ENCODE data around the gene SPOCK1.

Gene SPOCK1

DNA sequence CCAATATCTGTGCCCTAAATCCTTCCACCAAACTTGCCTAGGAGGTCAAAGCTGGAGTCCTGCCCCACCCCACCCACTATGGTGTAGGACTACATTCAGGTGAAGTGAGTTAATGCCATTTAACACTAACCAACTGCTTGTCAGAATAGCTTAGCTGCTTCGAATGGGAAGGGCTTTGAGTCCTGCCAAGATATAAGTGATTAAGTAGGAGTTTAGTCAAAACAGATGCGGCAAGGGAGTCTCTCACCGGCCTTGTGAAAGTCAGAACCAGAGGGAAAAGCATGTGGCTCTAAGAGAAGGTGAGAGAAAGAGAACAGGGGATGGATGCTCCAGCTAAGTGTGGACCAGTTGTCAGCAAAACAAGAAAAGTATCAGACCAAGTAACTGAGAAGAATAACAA is 132.6 kb downstream of the SPOCK1 start:
- no peaks in the 10 kb centered on the region for H3K4me1 ChIP-seq (ENCODE audit: control insufficient read depth, insufficient read depth, low read length)
- no peaks in the 10 kb centered on the region for H3K27me3 ChIP-seq (ENCODE audit: control insufficient read depth, insufficient read depth, low read length)
- H3K36me3 ChIP-seq (ENCODE audit: control insufficient read depth, insufficient read depth, low read length), result no peaks in the 10 kb centered on the region
- no peaks in the 10 kb centered on the region for H3K9me3 ChIP-seq (ENCODE audit: control insufficient read depth, low read length)
- H3K9ac ChIP-seq (ENCODE audit: low read length), result no peak overlapping the region
- no peak overlapping the region for H3K4me3 ChIP-seq (ENCODE audit: low read length)

DNA sequence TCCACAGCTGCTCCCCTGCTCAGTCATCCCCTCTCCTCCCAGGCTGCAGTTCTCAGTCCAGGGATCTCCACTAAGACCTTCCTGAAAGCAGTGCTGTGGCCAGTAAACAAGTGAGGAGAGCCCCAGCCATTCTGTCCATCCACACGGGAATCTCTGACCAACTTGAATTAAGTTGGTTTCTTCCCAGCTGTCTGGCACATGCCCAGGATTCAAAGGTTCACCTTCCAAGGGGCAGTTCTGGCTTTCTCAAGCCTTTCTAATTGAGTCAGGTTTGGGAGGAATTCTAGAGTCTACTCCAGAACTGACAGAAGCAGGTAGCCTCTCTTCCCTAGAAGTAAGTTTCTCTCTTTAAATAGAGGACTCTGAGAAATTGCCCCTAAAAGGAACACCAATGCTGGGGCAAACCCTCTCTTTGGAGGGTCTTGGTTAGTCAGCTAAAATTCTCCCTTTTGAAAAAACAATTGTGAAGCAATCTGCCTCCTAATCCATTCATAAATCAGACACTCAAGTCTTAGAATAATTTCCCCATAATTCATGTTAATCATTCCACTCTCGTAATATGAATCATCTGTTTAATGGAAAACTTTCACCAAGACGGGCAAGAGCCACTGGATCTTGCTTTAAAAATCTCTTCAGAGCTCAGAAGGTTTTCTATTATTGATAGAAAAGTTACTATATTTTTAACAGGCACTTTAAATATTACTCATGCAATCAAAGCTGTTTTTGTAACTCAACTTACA is 133.8 kb downstream of the SPOCK1 start:
- H3K36me3 ChIP-seq (ENCODE audit: control insufficient read depth, insufficient read depth, low read length), result no peaks in the 10 kb centered on the region
- H3K9ac ChIP-seq (ENCODE audit: low read length), result no peak overlapping the region
- no peaks in the 10 kb centered on the region for H3K4me1 ChIP-seq (ENCODE audit: control insufficient read depth, insufficient read depth, low read length)
- H3K27me3 ChIP-seq (ENCODE audit: control insufficient read depth, insufficient read depth, low read length), result no peaks in the 10 kb centered on the region
- no peak overlapping the region for H3K4me3 ChIP-seq (ENCODE audit: low read length)
- H3K9me3 ChIP-seq (ENCODE audit: control insufficient read depth, low read length), result no peaks in the 10 kb centered on the region

DNA sequence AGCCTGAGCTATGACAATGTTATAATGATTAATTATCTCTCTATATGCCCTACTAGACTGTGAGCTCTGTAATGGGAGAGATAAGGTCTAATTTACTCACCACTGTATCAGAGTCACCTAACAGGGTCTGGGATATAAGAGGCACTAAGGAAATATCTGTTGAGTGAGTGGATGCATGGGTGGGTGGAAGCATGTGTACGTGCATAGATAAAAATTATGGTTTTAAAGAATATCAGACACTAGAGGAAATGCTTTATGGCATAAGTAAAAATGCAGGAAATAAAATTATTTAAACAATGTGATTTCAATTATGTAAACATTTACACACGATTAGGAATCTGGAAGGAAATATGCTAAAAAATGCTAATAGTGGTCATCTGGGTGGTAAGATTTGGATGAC is 137.8 kb downstream of the SPOCK1 start:
- Histone ChIP-seq H3K9me3 (ENCODE audit: control insufficient read depth, low read length) (no peaks in the 10 kb centered on the region), H3K36me3 (ENCODE audit: control insufficient read depth, insufficient read depth, low read length) (no peaks in the 10 kb centered on the region), H3K4me3 (ENCODE audit: low read length) (no peak overlapping the region), H3K27me3 (ENCODE audit: control insufficient read depth, insufficient read depth, low read length) (no peaks in the 10 kb centered on the region), H3K9ac (ENCODE audit: low read length) (no peak overlapping the region), H3K4me1 (ENCODE audit: control insufficient read depth, insufficient read depth, low read length) (no peaks in the 10 kb centered on the region)

DNA sequence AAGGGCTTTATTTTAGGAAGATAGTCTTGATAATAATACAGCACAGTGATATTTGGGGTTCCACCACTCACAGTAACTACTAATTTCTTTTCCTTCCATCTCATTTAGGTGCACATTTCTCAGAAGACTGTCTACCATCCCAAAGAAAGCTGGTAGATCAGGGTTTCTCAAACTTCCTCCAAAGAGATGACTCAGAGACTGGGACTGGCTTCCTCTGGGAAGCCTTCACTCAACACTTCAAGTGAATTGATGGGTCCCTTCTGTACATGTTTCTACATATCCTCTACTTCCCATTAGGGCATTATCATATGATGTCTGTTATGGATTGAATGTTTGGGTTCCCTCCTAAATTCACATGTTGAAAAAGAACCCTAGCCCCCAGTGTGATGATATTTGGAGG is 138.5 kb downstream of the SPOCK1 start:
- no peak overlapping the region for H3K4me3 ChIP-seq (ENCODE audit: low read length)
- no peaks in the 10 kb centered on the region for H3K27me3 ChIP-seq (ENCODE audit: control insufficient read depth, insufficient read depth, low read length)
- no peaks in the 10 kb centered on the region for H3K9me3 ChIP-seq (ENCODE audit: control insufficient read depth, low read length)
- H3K9ac ChIP-seq (ENCODE audit: low read length), result no peak overlapping the region
- no peaks in the 10 kb centered on the region for H3K36me3 ChIP-seq (ENCODE audit: control insufficient read depth, insufficient read depth, low read length)
- H3K4me1 ChIP-seq (ENCODE audit: control insufficient read depth, insufficient read depth, low read length), result no peaks in the 10 kb centered on the region

DNA sequence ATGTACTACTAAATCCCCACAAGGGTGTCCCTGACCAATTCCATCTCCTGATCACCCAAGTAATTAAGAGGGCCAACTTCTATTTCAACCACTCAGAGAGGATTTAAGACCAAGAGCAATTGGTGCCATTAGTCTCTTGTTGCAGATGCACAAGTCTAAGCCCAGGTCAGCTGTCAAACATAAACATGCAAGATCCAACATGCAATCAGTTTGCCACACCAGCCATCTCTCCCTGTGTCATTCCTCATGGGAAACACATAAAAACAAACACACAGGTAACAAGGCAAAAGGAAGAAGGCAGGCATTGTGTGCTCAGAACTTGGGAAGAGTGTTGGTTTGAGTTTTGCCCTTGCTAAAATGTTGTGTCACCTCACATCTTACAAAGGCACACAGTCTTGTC is 139.2 kb downstream of the SPOCK1 start:
- Histone ChIP-seq H3K36me3 (ENCODE audit: control insufficient read depth, insufficient read depth, low read length) (no peaks in the 10 kb centered on the region), H3K4me3 (ENCODE audit: low read length) (no peak overlapping the region), H3K9ac (ENCODE audit: low read length) (no peak overlapping the region), H3K27me3 (ENCODE audit: control insufficient read depth, insufficient read depth, low read length) (no peaks in the 10 kb centered on the region), H3K4me1 (ENCODE audit: control insufficient read depth, insufficient read depth, low read length) (no peaks in the 10 kb centered on the region), H3K9me3 (ENCODE audit: control insufficient read depth, low read length) (no peaks in the 10 kb centered on the region)

DNA sequence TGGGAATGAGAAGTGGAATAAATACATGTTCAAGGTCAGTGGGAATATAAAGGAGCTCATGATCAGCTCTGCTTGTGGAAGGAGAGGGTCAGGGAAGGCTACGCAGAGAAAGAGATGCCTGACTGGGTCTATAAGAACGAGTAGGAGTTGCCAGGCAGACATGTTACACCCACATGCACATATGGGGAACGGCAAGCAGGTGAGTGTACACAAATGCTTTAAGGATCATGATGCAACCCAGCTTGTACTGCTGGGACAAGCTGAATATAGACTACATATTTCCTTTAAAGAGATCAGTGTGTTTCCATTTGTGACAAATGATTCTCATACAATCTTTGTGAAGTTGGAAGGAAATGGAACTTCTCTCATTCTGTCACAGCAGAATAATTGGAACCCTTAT is 141.7 kb downstream of the SPOCK1 start:
- Histone ChIP-seq H3K27me3 (ENCODE audit: control insufficient read depth, insufficient read depth, low read length) (no peaks in the 10 kb centered on the region), H3K9me3 (ENCODE audit: control insufficient read depth, low read length) (no peaks in the 10 kb centered on the region), H3K4me3 (ENCODE audit: low read length) (no peak overlapping the region), H3K36me3 (ENCODE audit: control insufficient read depth, insufficient read depth, low read length) (no peaks in the 10 kb centered on the region), H3K4me1 (ENCODE audit: control insufficient read depth, insufficient read depth, low read length) (no peaks in the 10 kb centered on the region), H3K9ac (ENCODE audit: low read length) (no peak overlapping the region)

DNA sequence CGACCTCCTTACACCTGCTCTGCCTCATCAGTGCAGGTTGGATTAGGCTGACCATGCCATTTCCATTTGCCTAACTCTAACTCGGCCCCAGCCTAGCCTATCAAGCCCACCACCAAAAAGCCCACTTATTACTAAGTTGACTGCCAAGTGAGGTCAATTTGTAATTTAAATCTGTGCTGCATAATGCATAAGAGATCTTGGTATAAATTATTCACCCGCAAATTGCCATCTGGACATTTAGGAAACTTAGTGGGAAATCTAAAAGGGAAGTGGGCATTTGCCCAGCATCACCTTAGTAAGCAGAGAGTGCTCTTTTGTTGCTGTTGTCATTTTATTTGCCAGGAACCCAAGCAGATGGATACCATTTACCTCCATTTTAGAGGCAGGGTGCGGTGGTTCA is 143.0 kb downstream of the SPOCK1 start:
- no peak overlapping the region for H3K4me3 ChIP-seq (ENCODE audit: low read length)
- H3K9me3 ChIP-seq (ENCODE audit: control insufficient read depth, low read length), result no peaks in the 10 kb centered on the region
- no peaks in the 10 kb centered on the region for H3K27me3 ChIP-seq (ENCODE audit: control insufficient read depth, insufficient read depth, low read length)
- no peak overlapping the region for H3K9ac ChIP-seq (ENCODE audit: low read length)
- no peaks in the 10 kb centered on the region for H3K4me1 ChIP-seq (ENCODE audit: control insufficient read depth, insufficient read depth, low read length)
- H3K36me3 ChIP-seq (ENCODE audit: control insufficient read depth, insufficient read depth, low read length), result no peaks in the 10 kb centered on the region

DNA sequence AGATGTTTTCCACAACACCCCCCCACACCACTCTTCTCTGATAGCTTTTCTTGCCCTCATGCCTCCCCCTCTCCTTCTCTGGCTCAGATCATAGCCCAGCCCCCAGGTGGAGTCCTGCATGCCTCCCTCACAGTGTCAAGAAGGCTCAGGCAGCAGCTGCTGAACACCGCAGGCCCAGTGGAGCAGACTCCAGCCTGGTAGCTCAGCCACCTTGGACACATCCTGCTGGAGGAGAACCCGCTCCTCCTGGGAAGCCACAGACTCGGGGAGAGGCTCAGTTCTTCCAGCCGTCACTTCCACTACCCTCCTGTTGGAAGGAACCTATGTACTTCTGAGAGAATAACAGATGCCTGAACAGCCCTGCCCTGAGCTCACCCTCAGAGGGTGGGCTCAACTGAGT is 143.4 kb downstream of the SPOCK1 start:
- Histone ChIP-seq H3K27me3 (ENCODE audit: control insufficient read depth, insufficient read depth, low read length) (no peaks in the 10 kb centered on the region), H3K9ac (ENCODE audit: low read length) (no peak overlapping the region)

DNA sequence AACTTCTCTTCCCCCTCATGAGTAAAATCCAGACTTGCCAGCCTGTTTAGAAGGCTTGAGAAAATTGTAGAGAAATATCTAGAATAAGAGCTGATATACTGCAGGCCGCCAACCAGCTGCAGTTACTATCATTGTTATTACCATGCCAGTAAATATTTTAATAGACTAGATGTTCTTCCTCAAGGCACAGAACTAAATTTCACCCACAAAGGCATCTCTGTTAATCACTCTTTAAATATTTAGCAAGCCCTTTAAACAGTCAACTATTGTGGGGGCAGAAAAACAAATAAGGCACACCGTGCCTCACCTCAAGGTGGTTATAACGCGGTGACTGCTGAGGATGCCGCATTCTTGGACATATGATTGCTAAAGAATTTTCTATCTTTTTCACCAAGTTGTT is 147.0 kb downstream of the SPOCK1 start:
- Histone ChIP-seq H3K9ac (ENCODE audit: low read length) (no peak overlapping the region), H3K27me3 (ENCODE audit: control insufficient read depth, insufficient read depth, low read length) (no peaks in the 10 kb centered on the region), H3K4me3 (ENCODE audit: low read length) (no peak overlapping the region), H3K4me1 (ENCODE audit: control insufficient read depth, insufficient read depth, low read length) (no peaks in the 10 kb centered on the region), H3K9me3 (ENCODE audit: control insufficient read depth, low read length) (no peaks in the 10 kb centered on the region), H3K36me3 (ENCODE audit: control insufficient read depth, insufficient read depth, low read length) (no peaks in the 10 kb centered on the region)

More for the DNA sequence above, 143.4 kb downstream of the SPOCK1 start:
- H3K4me1 ChIP-seq (ENCODE audit: control insufficient read depth, insufficient read depth, low read length), result no peaks in the 10 kb centered on the region
- H3K9me3 ChIP-seq (ENCODE audit: control insufficient read depth, low read length), result no peaks in the 10 kb centered on the region
- no peaks in the 10 kb centered on the region for H3K36me3 ChIP-seq (ENCODE audit: control insufficient read depth, insufficient read depth, low read length)
- H3K4me3 ChIP-seq (ENCODE audit: low read length), result no peak overlapping the region

DNA sequence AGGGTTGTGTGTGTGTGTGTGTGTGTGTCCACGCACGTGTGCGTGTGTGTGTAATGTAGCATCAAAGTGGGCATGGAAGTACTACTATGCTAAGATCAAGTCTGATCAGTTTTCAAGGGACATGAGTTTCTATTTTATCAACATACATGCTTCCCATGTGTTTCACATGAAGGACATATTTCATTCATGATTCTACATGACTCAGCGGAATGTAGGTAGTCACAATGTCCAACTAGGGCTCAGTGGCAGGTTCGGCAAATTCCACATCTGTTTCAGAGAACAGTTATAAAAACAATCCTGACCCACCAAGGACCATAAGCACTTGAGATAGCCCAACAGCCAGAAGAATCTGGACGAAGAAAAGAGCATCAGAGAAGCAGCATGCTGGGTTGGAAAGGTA is 148.3 kb downstream of the SPOCK1 start:
- no peaks in the 10 kb centered on the region for H3K27me3 ChIP-seq (ENCODE audit: control insufficient read depth, insufficient read depth, low read length)
- H3K4me1 ChIP-seq (ENCODE audit: control insufficient read depth, insufficient read depth, low read length), result no peaks in the 10 kb centered on the region
- no peaks in the 10 kb centered on the region for H3K36me3 ChIP-seq (ENCODE audit: control insufficient read depth, insufficient read depth, low read length)
- H3K4me3 ChIP-seq (ENCODE audit: low read length), result no peak overlapping the region
- H3K9ac ChIP-seq (ENCODE audit: low read length), result no peak overlapping the region
- H3K9me3 ChIP-seq (ENCODE audit: control insufficient read depth, low read length), result no peaks in the 10 kb centered on the region

DNA sequence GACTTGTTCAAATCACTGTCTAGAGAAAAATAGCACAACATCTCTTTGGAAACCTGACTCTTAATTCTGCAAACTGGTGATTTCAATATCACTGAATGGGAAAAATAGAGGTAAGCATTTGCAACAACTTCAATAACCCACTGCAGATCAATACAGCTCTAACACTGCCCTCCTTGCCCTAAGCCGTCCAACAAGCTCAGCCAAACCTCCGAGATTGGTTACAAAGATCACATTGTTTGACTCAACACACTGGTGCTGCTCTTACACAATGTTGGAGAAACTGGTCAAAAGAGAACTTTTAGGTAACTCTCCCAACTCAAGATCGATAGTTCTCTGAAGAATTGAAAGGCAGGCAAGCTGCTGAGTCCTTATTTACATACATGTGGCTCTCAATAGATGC is 150.4 kb downstream of the SPOCK1 start:
- H3K27me3 ChIP-seq (ENCODE audit: control insufficient read depth, insufficient read depth, low read length), result no peaks in the 10 kb centered on the region
- H3K9ac ChIP-seq (ENCODE audit: low read length), result no peak overlapping the region
- H3K4me1 ChIP-seq (ENCODE audit: control insufficient read depth, insufficient read depth, low read length), result no peaks in the 10 kb centered on the region
- H3K36me3 ChIP-seq (ENCODE audit: control insufficient read depth, insufficient read depth, low read length), result no peaks in the 10 kb centered on the region
- H3K9me3 ChIP-seq (ENCODE audit: control insufficient read depth, low read length), result no peaks in the 10 kb centered on the region
- H3K4me3 ChIP-seq (ENCODE audit: low read length), result no peak overlapping the region

DNA sequence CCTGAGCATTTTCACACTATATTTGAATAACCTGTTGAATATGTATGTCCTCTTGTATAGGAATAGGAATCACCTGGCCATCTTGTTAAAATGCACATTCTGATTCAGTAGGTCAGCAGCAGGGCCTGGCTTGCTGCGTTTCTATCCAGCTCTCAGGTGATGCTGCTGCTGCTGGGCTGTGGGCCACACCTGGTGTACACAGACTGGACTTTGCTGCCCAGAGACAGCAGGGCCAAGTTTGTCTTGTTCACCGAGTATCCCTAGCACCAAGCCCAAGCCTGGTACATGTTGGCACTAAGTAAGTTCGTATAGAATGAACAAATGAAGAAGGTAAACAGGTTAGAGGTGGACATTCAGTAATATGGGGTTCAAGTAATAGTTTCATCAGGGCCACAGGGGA is 151.3 kb downstream of the SPOCK1 start:
- no peaks in the 10 kb centered on the region for H3K9me3 ChIP-seq (ENCODE audit: control insufficient read depth, low read length)
- no peaks in the 10 kb centered on the region for H3K36me3 ChIP-seq (ENCODE audit: control insufficient read depth, insufficient read depth, low read length)
- H3K4me3 ChIP-seq (ENCODE audit: low read length), result no peak overlapping the region
- H3K27me3 ChIP-seq (ENCODE audit: control insufficient read depth, insufficient read depth, low read length), result no peaks in the 10 kb centered on the region
- no peak overlapping the region for H3K9ac ChIP-seq (ENCODE audit: low read length)
- no peaks in the 10 kb centered on the region for H3K4me1 ChIP-seq (ENCODE audit: control insufficient read depth, insufficient read depth, low read length)

DNA sequence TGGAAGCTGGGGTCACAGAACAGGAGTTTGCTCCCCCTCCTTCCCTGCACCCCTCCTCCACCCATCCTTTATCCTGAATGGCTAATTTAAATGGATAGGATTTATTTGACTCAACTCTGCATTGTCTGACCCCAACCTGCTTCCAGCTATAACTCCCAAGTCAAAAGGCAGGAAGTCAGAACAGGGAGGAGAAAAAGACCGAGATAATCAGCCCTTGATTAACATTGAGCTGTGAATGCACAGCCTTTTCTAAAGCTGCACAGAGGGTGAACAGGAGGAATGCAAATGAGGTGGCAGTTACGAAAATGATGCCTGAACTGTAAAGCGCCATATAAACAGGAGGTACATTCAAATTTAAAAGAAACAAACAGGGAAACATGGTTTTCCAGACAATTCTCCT is 152.8 kb downstream of the SPOCK1 start:
- H3K9ac ChIP-seq (ENCODE audit: low read length), result no peak overlapping the region
- H3K4me1 ChIP-seq (ENCODE audit: control insufficient read depth, insufficient read depth, low read length), result no peaks in the 10 kb centered on the region
- H3K27me3 ChIP-seq (ENCODE audit: control insufficient read depth, insufficient read depth, low read length), result no peaks in the 10 kb centered on the region
- no peaks in the 10 kb centered on the region for H3K36me3 ChIP-seq (ENCODE audit: control insufficient read depth, insufficient read depth, low read length)
- H3K4me3 ChIP-seq (ENCODE audit: low read length), result no peak overlapping the region
- no peaks in the 10 kb centered on the region for H3K9me3 ChIP-seq (ENCODE audit: control insufficient read depth, low read length)

All from mucosa of stomach (tissue), 1 donor.